Measurements from ENCODE around the gene ANKHD1. TPM values are rescaled to one million over a fixed set of nuclear protein-coding genes. Genes with fewer than 3 reads are reported as not detected.

ANKHD1 gene
- total and polyA plus RNA-seq, 8 donors, result 104 to 148 (median 136) TPM

DNA sequence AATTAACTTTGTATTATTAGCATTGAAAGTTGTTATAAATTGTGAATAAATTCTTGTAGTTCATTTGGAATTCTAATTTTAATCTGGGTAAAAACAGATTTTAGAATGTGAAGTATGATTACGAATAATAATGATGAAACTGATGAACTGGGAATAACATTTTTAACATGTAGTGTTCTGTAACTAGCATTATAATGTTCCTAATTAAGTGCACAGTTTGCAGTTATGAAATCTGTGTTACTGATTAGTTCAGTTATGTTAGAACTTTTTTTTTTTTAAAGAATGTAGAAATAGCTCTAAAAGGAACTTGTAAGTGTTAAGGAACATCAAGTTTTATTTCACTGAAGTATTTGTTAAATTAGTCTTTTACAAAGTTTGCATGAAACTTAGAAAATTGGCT is 97.0 kb downstream of the ANKHD1 start:
- no peaks in the 10 kb centered on the region for H3K9me3 ChIP-seq
- intact Hi-C loops (cut with DNase I), result no loop called here
- no peak for TF ChIP-seq CTCF (IDR thresholded peaks at IDR 0.05)
- H3K4me3 ChIP-seq, result no peak overlapping the region
- no peak overlapping the region for H3K27ac ChIP-seq
- DNase-seq, result peak in 2 of 4 donors; percentile 27 to 44
- H3K4me1 ChIP-seq, result peaks cover 0 to 5% of the 10 kb centered on the region in 2 donors
- no peak for ATAC-seq
- H3K27me3 ChIP-seq, result no peaks in the 10 kb centered on the region
- peaks cover 0 to 48% of the 10 kb centered on the region in 2 donors for H3K36me3 ChIP-seq

DNA sequence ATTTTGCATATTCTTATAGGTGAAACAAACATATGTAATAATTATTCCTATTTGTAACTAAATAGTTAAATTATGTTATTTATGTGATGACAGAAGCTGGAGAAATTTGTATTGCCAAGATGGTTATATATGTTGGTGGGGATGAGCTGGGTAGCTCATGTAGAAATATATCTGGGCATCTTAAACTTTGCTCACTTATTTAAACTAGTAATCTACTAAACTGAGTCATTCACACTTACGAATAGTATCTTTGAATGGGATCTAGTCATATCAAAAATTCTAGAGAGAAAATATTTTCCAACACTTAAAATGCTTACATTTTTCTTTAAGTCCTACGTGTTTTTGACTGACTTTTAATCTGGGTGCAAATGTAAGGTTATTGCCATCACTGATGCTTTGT is 101.2 kb downstream of the ANKHD1 start:
- DNase-seq, result no peak
- no peaks in the 10 kb centered on the region for H3K9me3 ChIP-seq
- H3K4me3 ChIP-seq, result no peak overlapping the region
- peaks cover 0 to 4% of the 10 kb centered on the region in 2 donors for H3K4me1 ChIP-seq
- ATAC-seq, result no peak
- H3K27ac ChIP-seq, result no peak overlapping the region
- peaks cover 5 to 62% of the 10 kb centered on the region in 2 donors for H3K36me3 ChIP-seq
- intact Hi-C loops (cut with DNase I), result no loop called here
- H3K27me3 ChIP-seq, result no peaks in the 10 kb centered on the region
- TF ChIP-seq CTCF (IDR thresholded peaks at IDR 0.05), result no peak

- Histone ChIP-seq H3K4me1 (no peaks in the 10 kb centered on the region), H3K36me3 (peaks cover 1 to 99% of the 10 kb centered on the region in 2 donors), H3K27ac (no peak overlapping the region), H3K27me3 (no peaks in the 10 kb centered on the region), H3K9me3 (no peaks in the 10 kb centered on the region), H3K4me3 (no peak overlapping the region)
- no peak for TF ChIP-seq CTCF (IDR thresholded peaks at IDR 0.05)
- DNase-seq (peak in 1 of 4 donors; percentile 10), ATAC-seq (no peak)
- intact Hi-C loops (cut with DNase I), result no loop called here
These were observed 108.3 kb downstream of the ANKHD1 start for GRCh38 chr5:140509898-140510297.

GRCh38 chr5:140513124-140513523 is 111.5 kb downstream of the ANKHD1 start:
- Histone ChIP-seq H3K4me1 (no peaks in the 10 kb centered on the region), H3K36me3 (peaks cover 0 to 79% of the 10 kb centered on the region in 2 donors), H3K27me3 (no peaks in the 10 kb centered on the region), H3K4me3 (no peak overlapping the region), H3K27ac (no peak overlapping the region), H3K9me3 (no peaks in the 10 kb centered on the region)
- ATAC-seq (no peak), DNase-seq (no peak)
- TF ChIP-seq CTCF (IDR thresholded peaks at IDR 0.05), result no peak
- intact Hi-C loops (cut with DNase I), result no loop called here

GRCh38 chr5:140524003-140524402 is 122.4 kb downstream of the ANKHD1 start:
- H3K36me3 ChIP-seq, result peaks cover 0 to 70% of the 10 kb centered on the region in 2 donors
- no peak for ATAC-seq

More at GRCh38 chr5:140524003-140524402, 122.4 kb downstream of the ANKHD1 start:
- intact Hi-C loops (cut with DNase I), result no loop called here
- Histone ChIP-seq H3K4me3 (no peak overlapping the region), H3K4me1 (no peaks in the 10 kb centered on the region), H3K27ac (peak overlapping the region in 1 of 2 donors; percentile 5), H3K9me3 (no peaks in the 10 kb centered on the region), H3K27me3 (no peaks in the 10 kb centered on the region)
- DNase-seq, result no peak
- no peak for TF ChIP-seq CTCF (IDR thresholded peaks at IDR 0.05)

All from left lung (tissue), 10 donors.